GM12878 (cell line): Measurements from ENCODE around the gene AAMP. TPM values are rescaled to one million over a fixed set of nuclear protein-coding genes. Genes with fewer than 3 reads are reported as not detected.

Experiments
- ASH2L ChIP-seq: fragments of 300-600, 200-600 bp; sonication (generic); IDR thresholded peaks from 2 replicates; pipeline ENCODE4 v1.6.1; 2017; ENCODE audit warnings: low read depth, mild to moderate bottlenecking, borderline replicate concordance
- CBFB ChIP-seq: IDR thresholded peaks from 2 replicates; pipeline ENCODE4 v1.6.1; 2016; ENCODE audit warnings: antibody characterized with exemption, low read depth
- CEBPB ChIP-seq, 2 experiments: fragments of 150-350 bp in 1 of 2; IDR thresholded peaks; 2 replicates each; pipeline ENCODE4 v1.6.1; 2012 to 2014; ENCODE audit warnings: low read depth in 2 of 2, low read length in 2 of 2, borderline replicate concordance in 1 of 2, inconsistent platforms in 1 of 2
- DPF2 ChIP-seq: fragments of 450-650 bp; IDR thresholded peaks from 2 replicates; pipeline ENCODE4 v1.6.1; 2017; ENCODE audit warnings: mild to moderate bottlenecking
- E2F4 ChIP-seq: IDR thresholded peaks from 2 replicates; pipeline ENCODE4 v1.6.1; 2012; ENCODE audit warnings: low read depth, low read length, improper control_type of control experiment
- FOXK2 ChIP-seq: fragments of 450-650 bp; IDR thresholded peaks from 2 replicates; pipeline ENCODE4 v1.6.1; 2017; ENCODE audit warnings: mild to moderate bottlenecking, moderate library complexity
- FOXM1 ChIP-seq: IDR thresholded peaks from 2 replicates; pipeline ENCODE4 v1.6.1; 2012; ENCODE audit warnings: low read depth, mild to moderate bottlenecking, inconsistent platforms, low read length, moderate library complexity
- IKZF1 ChIP-seq: fragments of 450-650 bp; conservative IDR thresholded peaks from 2 replicates; pipeline ENCODE4 v1.6.1; 2017; ENCODE audit warnings: antibody characterized with exemption, mild to moderate bottlenecking
- LARP7 ChIP-seq: fragments of 450-650 bp; IDR thresholded peaks from 2 replicates; pipeline ENCODE4 v1.6.1; 2017; ENCODE audit warnings: mild to moderate bottlenecking
- MEF2B ChIP-seq: fragments of 450-650 bp; IDR thresholded peaks from 2 replicates; pipeline ENCODE4 v1.6.1; 2018; ENCODE audit warnings: mild to moderate bottlenecking, moderate library complexity; ENCODE audit not compliant: partially characterized antibody, poor library complexity, severe bottlenecking
- MTA3 ChIP-seq: IDR thresholded peaks from 2 replicates; pipeline ENCODE4 v1.6.1; 2012; ENCODE audit warnings: low read length, inconsistent platforms, borderline replicate concordance
- MXI1 ChIP-seq: fragments of 150-350 bp; IDR thresholded peaks from 2 replicates; pipeline ENCODE4 v1.6.1; 2011; ENCODE audit warnings: low read depth, mild to moderate bottlenecking, inconsistent platforms, low read length, improper control_type of control experiment
- PBX3 ChIP-seq: IDR thresholded peaks from 2 replicates; pipeline ENCODE4 v1.6.1; 2011; ENCODE audit warnings: mild to moderate bottlenecking, low read depth, low read length, moderate library complexity; ENCODE audit not compliant: insufficient replicate concordance
- RBBP5 ChIP-seq: fragments of 200-600 bp; sonication (generic); conservative IDR thresholded peaks from 2 replicates; pipeline ENCODE4 v1.6.1; 2016
- SREBF1 ChIP-seq: IDR thresholded peaks from 2 replicates; pipeline ENCODE4 v1.6.1; 2012; ENCODE audit warnings: mild to moderate bottlenecking, low read length
- SUPT20H ChIP-seq: IDR thresholded peaks from 2 replicates; pipeline ENCODE4 v1.6.1; 2011; ENCODE audit warnings: low read depth, mild to moderate bottlenecking, low read length, moderate library complexity, borderline replicate concordance; ENCODE audit not compliant: control insufficient read depth
- SUZ12 ChIP-seq: fragments of 200-600 bp; sonication (generic); IDR thresholded peaks from one replicate; pipeline ENCODE4 v1.6.1; 2018; ENCODE audit warnings: antibody characterized with exemption, mild to moderate bottlenecking; ENCODE audit not compliant: unreplicated experiment
- TCF12 ChIP-seq: IDR thresholded peaks from 2 replicates; pipeline ENCODE4 v1.6.1; 2011; ENCODE audit warnings: low read depth, mild to moderate bottlenecking, low read length
- TCF3 ChIP-seq: IDR thresholded peaks from 2 replicates; pipeline ENCODE4 v1.6.1; 2012; ENCODE audit warnings: low read depth, mild to moderate bottlenecking, low read length, borderline replicate concordance; ENCODE audit not compliant: insufficient read depth
- ZNF622 ChIP-seq: fragments of 450-650 bp; IDR thresholded peaks from 2 replicates; pipeline ENCODE4 v1.6.1; 2017; ENCODE audit warnings: mild to moderate bottlenecking, inconsistent platforms
- polyA plus RNA-seq, 11 experiments: library from polyadenylated mRNA; depleted of rRNA in 4 of 11; unstranded in 6 of 11; stranded (reverse) in 5 of 11; fragments of >200 nt; fragmentation: Nextera tagmentation in 4 of 11; fragmentation: Illumina TruSeq in 1 of 11; extraction: Ambion mirVana in 4 of 11; extraction: Trizol in 1 of 11; gene quantifications; 1 replicate in 1 of 11; 2 replicates in 10 of 11; pipeline versions ENCODE4 v1.2.1 to v1.2.3, GENCODE V29; 2011 to 2016; ENCODE audit warnings: inconsistent platforms in 2 of 11, missing spikeins in 2 of 11, low read depth in 1 of 11
- total RNA-seq, 4 experiments: library from RNA; depleted of rRNA in 3 of 4; stranded (reverse); fragments of >200 nt in 3 of 4; fragmentation: Illumina TruSeq in 1 of 4; extraction: Trizol in 1 of 4; gene quantifications; 2 replicates each; pipeline versions ENCODE4 v1.2.1 to v1.2.3, GENCODE V29; 2013 to 2021
- TF ChIP-seq, protein P1 (sequence below): fragments of 450-650 bp; IDR thresholded peaks from 2 replicates; pipeline ENCODE4 v1.6.1; 2017; ENCODE audit warnings: borderline replicate concordance
- TF ChIP-seq, protein P2 (sequence below): fragments of 450-650 bp; IDR thresholded peaks from 2 replicates; pipeline ENCODE4 v1.6.1; 2018; ENCODE audit warnings: borderline replicate concordance, mild to moderate bottlenecking; ENCODE audit not compliant: partially characterized antibody
- TF ChIP-seq, protein P3 (sequence below): IDR thresholded peaks from 2 replicates; pipeline ENCODE4 v1.6.1; 2011; ENCODE audit warnings: borderline replicate concordance, low read depth, mild to moderate bottlenecking, moderate library complexity, low read length; ENCODE audit not compliant: insufficient read depth, poor library complexity, severe bottlenecking

Gene AAMP
- total and polyA plus RNA-seq, 10 of the 15 experiments (the other 5 are each of a cell fraction or from before 2014, with no cell fraction given) = 4.4 to 140 (median 81.9) TPM

DNA sequence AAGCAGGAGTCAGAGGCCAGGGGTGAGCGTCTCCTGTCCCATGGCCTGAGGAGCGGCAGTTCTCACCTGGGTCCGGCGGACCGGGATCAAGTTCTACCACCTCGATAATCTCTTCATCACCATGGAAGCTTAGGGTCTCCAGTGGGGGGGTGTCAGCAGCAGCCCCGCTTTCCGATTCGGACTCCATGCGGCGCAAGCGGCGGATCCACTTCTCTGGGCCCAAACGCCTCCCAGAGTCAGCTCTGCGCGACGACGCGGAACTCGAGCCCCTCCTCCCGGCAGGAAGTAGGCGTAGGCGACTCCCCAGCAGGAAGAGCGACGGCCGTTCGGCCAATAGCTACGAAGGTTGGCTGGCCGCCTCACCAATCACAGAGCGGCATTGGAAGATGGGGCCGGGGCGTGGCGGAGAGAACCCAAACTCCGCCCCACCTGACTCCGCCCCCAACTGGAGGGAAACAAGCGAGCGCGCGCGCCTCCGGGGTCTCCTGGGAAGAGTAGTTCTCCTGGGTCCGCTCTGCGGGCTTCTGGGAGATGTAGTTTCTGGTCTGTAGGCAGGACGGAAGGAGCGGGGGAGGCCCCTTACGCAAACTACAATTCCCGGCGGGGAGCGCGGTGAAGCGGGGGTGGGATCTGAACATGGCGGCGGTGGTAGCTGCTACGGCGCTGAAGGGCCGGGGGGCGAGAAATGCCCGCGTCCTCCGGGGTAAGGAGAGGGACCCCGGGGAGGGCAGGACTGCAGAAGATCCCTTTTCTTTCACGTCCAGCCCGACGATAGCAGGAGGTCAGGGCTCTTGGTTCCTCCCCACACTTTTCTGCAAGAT, at the start of gene AAMP, which contains the start of gene PNKD (continued):
- TF ChIP-seq E2F4 (peak; percentile 61; the same call in 1 of the 2 replicates), ZNF622 (no peak), SREBF1 (peak; percentile 93), CBFB (no peak; the same call in 1 of the 2 replicates), FOXM1 (no peak), FOXK2 (peak; percentile 92), LARP7 (peak; percentile 47; the same call in 1 of the 2 replicates), SUZ12 (no peak), TCF3 (no peak), SUPT20H (no peak), CEBPB (IDR thresholded peaks at IDR 0.05; ENCODE audit: borderline replicate concordance in 1 of 2, low read depth in 2 of 2, low read length in 2 of 2) (no peak), DPF2 (peak; percentile 99), RBBP5 (no peak), IKZF1 (peak; percentile 100), MXI1 (no peak), ASH2L (no peak), TCF12 (no peak), MEF2B (no peak), PBX3 (peak; percentile 99), MTA3 (no peak)
- TF ChIP-seq, protein P1, sequence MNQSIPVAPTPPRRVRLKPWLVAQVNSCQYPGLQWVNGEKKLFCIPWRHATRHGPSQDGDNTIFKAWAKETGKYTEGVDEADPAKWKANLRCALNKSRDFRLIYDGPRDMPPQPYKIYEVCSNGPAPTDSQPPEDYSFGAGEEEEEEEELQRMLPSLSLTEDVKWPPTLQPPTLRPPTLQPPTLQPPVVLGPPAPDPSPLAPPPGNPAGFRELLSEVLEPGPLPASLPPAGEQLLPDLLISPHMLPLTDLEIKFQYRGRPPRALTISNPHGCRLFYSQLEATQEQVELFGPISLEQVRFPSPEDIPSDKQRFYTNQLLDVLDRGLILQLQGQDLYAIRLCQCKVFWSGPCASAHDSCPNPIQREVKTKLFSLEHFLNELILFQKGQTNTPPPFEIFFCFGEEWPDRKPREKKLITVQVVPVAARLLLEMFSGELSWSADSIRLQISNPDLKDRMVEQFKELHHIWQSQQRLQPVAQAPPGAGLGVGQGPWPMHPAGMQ = no peak
- TF ChIP-seq, protein P2, sequence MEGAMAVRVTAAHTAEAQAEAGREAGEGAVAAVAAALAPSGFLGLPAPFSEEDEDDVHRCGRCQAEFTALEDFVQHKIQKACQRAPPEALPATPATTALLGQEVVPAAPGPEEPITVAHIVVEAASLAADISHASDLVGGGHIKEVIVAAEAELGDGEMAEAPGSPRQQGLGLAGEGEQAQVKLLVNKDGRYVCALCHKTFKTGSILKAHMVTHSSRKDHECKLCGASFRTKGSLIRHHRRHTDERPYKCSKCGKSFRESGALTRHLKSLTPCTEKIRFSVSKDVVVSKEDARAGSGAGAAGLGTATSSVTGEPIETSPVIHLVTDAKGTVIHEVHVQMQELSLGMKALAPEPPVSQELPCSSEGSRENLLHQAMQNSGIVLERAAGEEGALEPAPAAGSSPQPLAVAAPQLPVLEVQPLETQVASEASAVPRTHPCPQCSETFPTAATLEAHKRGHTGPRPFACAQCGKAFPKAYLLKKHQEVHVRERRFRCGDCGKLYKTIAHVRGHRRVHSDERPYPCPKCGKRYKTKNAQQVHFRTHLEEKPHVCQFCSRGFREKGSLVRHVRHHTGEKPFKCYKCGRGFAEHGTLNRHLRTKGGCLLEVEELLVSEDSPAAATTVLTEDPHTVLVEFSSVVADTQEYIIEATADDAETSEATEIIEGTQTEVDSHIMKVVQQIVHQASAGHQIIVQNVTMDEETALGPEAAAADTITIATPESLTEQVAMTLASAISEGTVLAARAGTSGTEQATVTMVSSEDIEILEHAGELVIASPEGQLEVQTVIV = peak; percentile 85
- TF ChIP-seq, protein P3, sequence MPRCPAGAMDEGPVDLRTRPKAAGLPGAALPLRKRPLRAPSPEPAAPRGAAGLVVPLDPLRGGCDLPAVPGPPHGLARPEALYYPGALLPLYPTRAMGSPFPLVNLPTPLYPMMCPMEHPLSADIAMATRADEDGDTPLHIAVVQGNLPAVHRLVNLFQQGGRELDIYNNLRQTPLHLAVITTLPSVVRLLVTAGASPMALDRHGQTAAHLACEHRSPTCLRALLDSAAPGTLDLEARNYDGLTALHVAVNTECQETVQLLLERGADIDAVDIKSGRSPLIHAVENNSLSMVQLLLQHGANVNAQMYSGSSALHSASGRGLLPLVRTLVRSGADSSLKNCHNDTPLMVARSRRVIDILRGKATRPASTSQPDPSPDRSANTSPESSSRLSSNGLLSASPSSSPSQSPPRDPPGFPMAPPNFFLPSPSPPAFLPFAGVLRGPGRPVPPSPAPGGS = no peak
